Brain microvascular endothelial cell (primary cell): ENCODE measurements around the gene YWHAQ.

Source experiments
- DNase-seq: peaks from one replicate; pipeline ENCODE4 v3.0.0-alpha.2; 2020
- H3K27ac ChIP-seq: fragments of 250-450 bp; sonication (Bioruptor Pico); 2 replicates; pipeline ENCODE4 v1.5.1; 2020; ENCODE audit warnings: mild to moderate bottlenecking, moderate library complexity
- H3K27me3 ChIP-seq: fragments of 250-450 bp; sonication (Bioruptor Pico); replicated peaks from 2 replicates; pipeline ENCODE4 v1.5.1; 2020; ENCODE audit warnings: mild to moderate bottlenecking
- H3K36me3 ChIP-seq: fragments of 250-450 bp; sonication (Bioruptor Pico); replicated peaks from 2 replicates; pipeline ENCODE4 v1.5.1; 2020; ENCODE audit warnings: mild to moderate bottlenecking
- H3K4me3 ChIP-seq: 2 replicates; pipeline ENCODE4 v1.5.1; 2011; ENCODE audit warnings: low read depth, mild to moderate bottlenecking, control low read depth, low read length, moderate library complexity
- CTCF ChIP-seq: IDR thresholded peaks from 2 replicates; pipeline ENCODE4 v1.5.1; 2011; ENCODE audit warnings: low read depth, mild to moderate bottlenecking, moderate library complexity, low read length, control low read depth, inconsistent platforms; ENCODE audit errors: missing control alignments
- in situ Hi-C: cut with HindIII; loops from 2 replicates; pipeline ENCODE4 v1.10.0; 2017; ENCODE audit warnings: low sequenced_read_pairs, low pct_ligation_motif_present

The YWHAQ gene

GRCh38 chr2:9654452-9655100 is 23.8 kb upstream of the YWHAQ start:
- no peaks in the 10 kb centered on the region for H3K36me3 ChIP-seq
- no peak for DNase-seq
- TF ChIP-seq CTCF = no peak
- peak overlapping the region; percentile 93 for H3K27ac ChIP-seq
- in situ Hi-C loops = no loop called here
- no peaks in the 10 kb centered on the region for H3K27me3 ChIP-seq
- H3K4me3 ChIP-seq = no peak overlapping the region

GRCh38 chr2:9653485-9654271 is 22.9 kb upstream of the YWHAQ start:
- no peak for DNase-seq
- no peak for TF ChIP-seq CTCF
- H3K27me3 ChIP-seq = no peaks in the 10 kb centered on the region
- H3K36me3 ChIP-seq = no peaks in the 10 kb centered on the region
- no peak overlapping the region for H3K27ac ChIP-seq
- in situ Hi-C loops = no loop called here
- no peak overlapping the region for H3K4me3 ChIP-seq

- no peak for TF ChIP-seq CTCF
- H3K4me3 ChIP-seq = no peak overlapping the region
- H3K36me3 ChIP-seq = no peaks in the 10 kb centered on the region
- no peak overlapping the region for H3K27ac ChIP-seq
- no peaks in the 10 kb centered on the region for H3K27me3 ChIP-seq
- in situ Hi-C loops = no loop called here
- no peak for DNase-seq
Measured at GRCh38 chr2:9652898-9653479, 22.2 kb upstream of the YWHAQ start.

- TF ChIP-seq CTCF = no peak
- Histone ChIP-seq H3K36me3 (no peaks in the 10 kb centered on the region), H3K27ac (no peak overlapping the region), H3K4me3 (no peak overlapping the region), H3K27me3 (no peaks in the 10 kb centered on the region)
- in situ Hi-C loops = no loop called here
- no peak for DNase-seq
Measured at GRCh38 chr2:9652267-9652666, 21.5 kb upstream of the YWHAQ start.

- DNase-seq = no peak
- no peak for TF ChIP-seq CTCF
- in situ Hi-C loops = no loop called here
- Histone ChIP-seq H3K27me3 (no peaks in the 10 kb centered on the region), H3K4me3 (no peak overlapping the region), H3K27ac (no peak overlapping the region), H3K36me3 (no peaks in the 10 kb centered on the region)
Measured at GRCh38 chr2:9650119-9650821, 19.5 kb upstream of the YWHAQ start.
